Measurements from ENCODE around the gene WFDC2.

Gene WFDC2

GRCh38 chr20:45501600-45501999 is 32.0 kb downstream of the WFDC2 start:
- DNase-seq, result no peak

- DNase-seq, result no peak
These were observed 33.0 kb downstream of the WFDC2 start for GRCh38 chr20:45502561-45502960.

GRCh38 chr20:45503403-45503802 is 33.9 kb downstream of the WFDC2 start:
- DNase-seq, result no peak

GRCh38 chr20:45506398-45506797 is 36.8 kb downstream of the WFDC2 start:
- no peak for DNase-seq

- DNase-seq, result no peak
These were observed 37.7 kb downstream of the WFDC2 start for GRCh38 chr20:45507011-45507820.

- no peak for DNase-seq
These were observed 38.7 kb downstream of the WFDC2 start for GRCh38 chr20:45508068-45508886.

GRCh38 chr20:45509091-45509490 is 39.5 kb downstream of the WFDC2 start:
- no peak for DNase-seq

- DNase-seq, result no peak
These were observed 40.8 kb downstream of the WFDC2 start for GRCh38 chr20:45510242-45510862.

- DNase-seq, result no peak
These were observed 45.8 kb downstream of the WFDC2 start, which contains the start of gene SPINT3 for GRCh38 chr20:45515147-45515913. Gene SPINT3, minus strand, starts transcription at chr20:45515622. Its CDS starts 14 bp downstream, at chr20:45515608.

- no peak for DNase-seq
These were observed 48.7 kb downstream of the WFDC2 start for GRCh38 chr20:45518282-45518681.

- DNase-seq, result no peak
These were observed 54.3 kb downstream of the WFDC2 start for GRCh38 chr20:45523821-45524220.

- DNase-seq, result no peak
These were observed 57.7 kb downstream of the WFDC2 start for GRCh38 chr20:45527294-45527693.
